Thymus (tissue), 11 donors: ENCODE results near the gene PARP3. TPM values are rescaled to one million over a fixed set of nuclear protein-coding genes. Genes with fewer than 3 reads are reported as not detected.
"Not testable (repeated sequence)": the region's sequence is repeated elsewhere in the genome, so short reads cannot be mapped to it uniquely, and the experiment has no call there.

Source experiments
- DNase-seq, 9 donors: peaks; one replicate each; pipeline ENCODE4 v3.0.0-alpha.2; 2013; ENCODE audit warnings: low spot score in 9 of 9, low read depth in 6 of 9, missing footprints in 1 of 9
- H3K27ac ChIP-seq, 2 donors: one replicate each; pipeline ENCODE4 v1.5.1; 2013; ENCODE audit warnings: control low read depth in 1 of 2, low read depth in 1 of 2, low read length in 1 of 2, mild to moderate bottlenecking in 1 of 2, moderate library complexity in 1 of 2
- H3K27me3 ChIP-seq, 2 donors: one replicate each; pipeline ENCODE4 v1.5.1; 2013; ENCODE audit warnings: low read length in 1 of 2; ENCODE audit not compliant: control insufficient read depth in 2 of 2, insufficient read depth in 1 of 2
- H3K36me3 ChIP-seq, 2 donors: one replicate each; pipeline ENCODE4 v1.5.1; 2013; ENCODE audit warnings: low read length in 1 of 2, mild to moderate bottlenecking in 1 of 2, moderate library complexity in 1 of 2; ENCODE audit not compliant: control insufficient read depth in 2 of 2, insufficient read depth in 2 of 2
- H3K4me1 ChIP-seq, 2 donors: one replicate each; pipeline ENCODE4 v1.5.1; 2013; ENCODE audit warnings: low read length in 2 of 2; ENCODE audit not compliant: control insufficient read depth in 2 of 2, insufficient read depth in 2 of 2
- H3K4me3 ChIP-seq, 2 donors: one replicate each; pipeline ENCODE4 v1.5.1; 2013; ENCODE audit warnings: low read length in 2 of 2, control low read depth in 1 of 2, mild to moderate bottlenecking in 1 of 2
- H3K9me3 ChIP-seq, 2 donors: one replicate each; pipeline ENCODE4 v1.5.1; 2013; ENCODE audit warnings: low read length in 1 of 2, mild to moderate bottlenecking in 1 of 2; ENCODE audit not compliant: control insufficient read depth in 2 of 2, insufficient read depth in 1 of 2
- WGBS: extraction: QIAGEN DNeasy Blood & Tissue Kit; methylation state at CpG from one replicate; pipeline ENCODE4 v1.1.7; 2013; 5-methylcytosine and 5-hydroxymethylcytosine counted together
- polyA plus RNA-seq: library from polyadenylated mRNA; stranded (reverse); fragments of 200-250 nt; gene quantifications from one replicate; pipeline ENCODE4 v1.2.3, GENCODE V29; 2013
- total RNA-seq: library from RNA; stranded (reverse); fragments of 120-200 nt; gene quantifications from one replicate; pipeline ENCODE4 v1.2.4, GENCODE V29; 2013
- donor health status: healthy.

Gene PARP3
- total and polyA plus RNA-seq, 2 donors: 8.0 to 11.2 TPM

DNA sequence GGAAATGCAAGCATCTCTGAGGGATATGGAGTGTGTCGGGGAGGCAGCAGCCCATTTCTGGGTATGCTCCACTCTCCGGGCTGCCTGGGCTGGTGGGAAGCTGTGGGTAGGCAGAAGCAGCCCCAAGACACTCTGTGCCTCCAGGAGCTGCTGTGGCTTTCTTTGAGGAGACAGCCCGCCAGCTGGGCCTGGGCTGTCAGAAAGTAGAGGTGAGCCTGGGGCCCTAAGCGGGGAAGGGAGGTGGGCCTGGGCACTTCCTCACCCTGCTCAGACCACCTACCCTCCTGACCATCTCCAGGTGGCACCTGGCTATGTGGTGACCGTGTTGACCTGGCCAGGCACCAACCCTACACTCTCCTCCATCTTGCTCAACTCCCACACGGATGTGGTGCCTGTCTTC lies 42.9 kb downstream of the PARP3 start:
- H3K36me3 ChIP-seq: peaks cover 0 to 5% of the 10 kb centered on the region in 2 donors
- H3K27me3 ChIP-seq: peaks cover 0 to 8% of the 10 kb centered on the region in 2 donors
- DNase-seq: no peak
- 78% methylated on average over 6 of the region's 6 CpGs for WGBS
- no peak overlapping the region for H3K4me3 ChIP-seq
- H3K27ac ChIP-seq: no peak overlapping the region
- H3K4me1 ChIP-seq: peaks cover 9 to 35% of the 10 kb centered on the region in 2 donors
- H3K9me3 ChIP-seq: no peaks in the 10 kb centered on the region

DNA sequence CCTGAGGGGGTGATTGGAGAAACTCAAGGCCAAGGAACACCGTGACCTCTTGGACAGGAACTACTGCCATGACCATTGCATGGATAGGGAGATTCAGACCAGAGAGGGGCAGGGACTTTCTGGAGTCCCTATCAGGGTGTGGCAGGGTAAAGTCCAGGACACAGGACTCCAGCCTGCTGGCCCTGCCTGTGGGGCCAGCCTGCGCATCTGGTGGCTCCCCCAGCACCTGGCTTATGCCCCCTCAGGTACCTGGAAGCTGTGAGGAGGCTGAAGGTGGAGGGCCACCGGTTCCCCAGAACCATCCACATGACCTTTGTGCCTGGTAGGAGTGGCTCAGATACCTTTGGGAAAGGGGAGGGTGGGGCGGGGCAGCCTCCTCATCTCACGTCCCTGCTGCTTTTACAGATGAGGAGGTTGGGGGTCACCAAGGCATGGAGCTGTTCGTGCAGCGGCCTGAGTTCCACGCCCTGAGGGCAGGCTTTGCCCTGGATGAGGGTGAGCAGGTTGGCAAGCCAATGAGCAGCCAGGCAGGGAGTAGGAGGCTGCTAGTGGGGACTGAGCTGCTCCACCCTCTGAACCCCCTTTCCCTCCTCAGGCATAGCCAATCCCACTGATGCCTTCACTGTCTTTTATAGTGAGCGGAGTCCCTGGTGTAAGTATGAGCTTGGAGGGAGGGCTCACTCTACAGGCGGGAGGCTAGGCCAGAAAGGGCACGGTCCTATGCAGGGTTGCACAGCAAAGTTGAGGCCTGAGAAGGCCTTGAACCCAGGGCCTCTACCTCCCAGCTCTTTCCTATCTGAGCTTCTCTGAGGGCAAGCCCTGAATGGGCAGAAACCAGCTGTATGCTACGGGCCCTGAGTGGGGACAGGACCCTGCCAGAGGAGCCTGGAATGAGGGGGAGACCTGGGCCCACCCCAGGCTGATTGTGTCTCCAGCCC lies 44.1 kb downstream of the PARP3 start:
- H3K4me1 ChIP-seq: peaks cover 9 to 35% of the 10 kb centered on the region in 2 donors
- no peak overlapping the region for H3K4me3 ChIP-seq
- H3K36me3 ChIP-seq: peaks cover 0 to 1% of the 10 kb centered on the region in 2 donors
- no peak for DNase-seq
- H3K27me3 ChIP-seq: peaks cover 0 to 8% of the 10 kb centered on the region in 2 donors
- H3K9me3 ChIP-seq: no peaks in the 10 kb centered on the region
- 91% methylated on average over 12 of the region's 12 CpGs for WGBS
- no peak overlapping the region for H3K27ac ChIP-seq

DNA sequence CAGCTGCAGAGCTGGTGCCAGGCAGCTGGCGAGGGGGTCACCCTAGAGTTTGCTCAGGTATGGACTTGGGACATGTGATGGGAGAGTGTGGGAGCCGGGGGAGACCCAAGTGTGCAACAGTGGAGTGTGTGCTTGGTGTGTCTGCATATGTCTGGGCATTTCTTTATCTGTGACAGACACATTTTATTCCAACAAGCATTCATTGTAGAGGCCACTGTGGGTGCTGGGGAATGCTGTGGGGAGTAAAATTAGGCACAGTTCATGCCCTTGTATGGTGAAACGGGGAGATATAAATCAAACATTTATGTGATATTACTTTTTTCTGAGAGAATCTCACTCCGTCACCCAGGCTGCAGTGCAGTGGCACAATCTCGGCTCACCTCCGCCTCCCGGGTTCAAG lies 45.4 kb downstream of the PARP3 start:
- Histone ChIP-seq H3K4me1 (peaks cover 6 to 31% of the 10 kb centered on the region in 2 donors), H3K27ac (no peak overlapping the region), H3K27me3 (peaks cover 0 to 6% of the 10 kb centered on the region in 2 donors), H3K36me3 (peaks cover 8 to 14% of the 10 kb centered on the region in 2 donors), H3K4me3 (no peak overlapping the region), H3K9me3 (no peaks in the 10 kb centered on the region)
- WGBS: 98% methylated on average over 7 of the region's 7 CpGs
- DNase-seq: no peak

DNA sequence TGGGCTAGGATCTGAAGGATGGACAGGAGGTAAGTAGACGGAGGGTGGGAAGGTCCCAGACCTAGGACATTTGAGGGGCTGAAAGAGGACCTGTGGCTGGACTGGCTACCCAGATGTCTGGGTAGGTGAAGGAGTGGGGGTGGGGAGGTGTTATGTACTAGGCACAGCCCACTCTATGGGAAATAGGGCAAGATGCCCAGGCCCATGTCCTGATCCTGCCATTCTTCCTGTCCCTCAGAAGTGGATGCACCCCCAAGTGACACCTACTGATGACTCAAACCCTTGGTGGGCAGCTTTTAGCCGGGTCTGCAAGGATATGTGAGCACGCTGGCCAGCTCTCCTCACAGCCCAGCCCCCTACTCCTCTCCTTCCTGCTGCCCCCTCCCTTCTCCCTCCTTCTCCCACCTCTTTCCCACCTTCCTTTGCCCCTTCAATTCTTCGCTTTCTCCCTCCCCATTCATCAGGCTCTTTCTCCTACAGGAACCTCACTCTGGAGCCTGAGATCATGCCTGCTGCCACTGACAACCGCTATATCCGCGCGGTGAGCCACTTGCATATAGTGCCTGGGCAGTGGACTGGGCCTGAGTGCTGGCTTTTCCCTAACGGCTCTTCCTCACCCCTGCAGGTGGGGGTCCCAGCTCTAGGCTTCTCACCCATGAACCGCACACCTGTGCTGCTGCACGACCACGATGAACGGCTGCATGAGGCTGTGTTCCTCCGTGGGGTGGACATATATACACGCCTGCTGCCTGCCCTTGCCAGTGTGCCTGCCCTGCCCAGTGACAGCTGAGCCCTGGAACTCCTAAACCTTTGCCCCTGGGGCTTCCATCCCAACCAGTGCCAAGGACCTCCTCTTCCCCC lies 46.4 kb downstream of the PARP3 start:
- H3K27ac ChIP-seq: peak overlapping the region in 1 of 2 donors; percentile 11
- no peaks in the 10 kb centered on the region for H3K27me3 ChIP-seq
- H3K9me3 ChIP-seq: no peaks in the 10 kb centered on the region
- H3K4me1 ChIP-seq: peaks cover 0 to 26% of the 10 kb centered on the region in 2 donors
- DNase-seq: no peak
- peaks cover 14 to 22% of the 10 kb centered on the region in 2 donors for H3K36me3 ChIP-seq
- no peak overlapping the region for H3K4me3 ChIP-seq
- WGBS: 77% methylated on average over 15 of the region's 15 CpGs

- not testable (repeated sequence) for H3K27ac ChIP-seq, H3K4me3 ChIP-seq, H3K9me3 ChIP-seq, DNase-seq, H3K27me3 ChIP-seq
- Histone ChIP-seq H3K4me1 (peaks cover 9 to 29% of the 10 kb centered on the region in 2 donors), H3K36me3 (peaks cover 27 to 36% of the 10 kb centered on the region in 2 donors)
- 96% methylated on average over 38 of the region's 38 CpGs for WGBS
Observed at GRCh38 chr3:51990501-51990971, 48.4 kb downstream of the PARP3 start.

DNA sequence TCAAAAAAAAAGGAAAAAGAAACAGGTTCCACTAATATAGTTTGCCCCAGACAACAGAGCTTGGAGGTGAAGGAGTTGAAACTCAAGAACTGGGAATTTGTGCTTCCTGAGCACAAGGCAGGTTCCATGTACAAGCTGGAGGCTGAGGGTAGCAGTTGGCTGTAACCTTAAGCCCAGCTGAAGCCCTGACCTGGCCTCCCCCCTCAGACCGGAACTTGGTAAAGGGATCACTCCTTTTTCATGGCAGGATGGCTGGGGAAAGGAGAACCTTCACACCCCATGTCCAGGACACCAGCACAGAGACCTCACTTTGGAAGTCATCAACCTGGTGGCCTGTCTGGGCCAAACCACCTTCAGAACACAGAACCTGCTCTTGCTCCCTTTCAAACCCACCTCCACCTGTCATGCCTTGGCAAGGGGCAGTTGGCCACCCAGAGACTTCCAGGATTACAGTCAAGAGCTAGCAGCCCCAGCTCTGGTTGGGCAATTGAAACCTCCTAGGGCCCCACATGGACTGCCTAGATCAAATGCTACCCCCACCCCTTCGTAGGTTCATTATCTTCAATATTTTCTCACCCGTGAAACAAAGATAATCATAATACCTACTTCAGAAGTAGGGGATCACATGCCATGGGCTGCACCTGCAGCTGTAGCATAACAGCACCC lies 50.0 kb downstream of the PARP3 start:
- 98% methylated on average over 3 of the region's 3 CpGs for WGBS
- Histone ChIP-seq H3K36me3 (peaks cover 27 to 36% of the 10 kb centered on the region in 2 donors), H3K9me3 (no peaks in the 10 kb centered on the region), H3K4me1 (peaks cover 9 to 33% of the 10 kb centered on the region in 2 donors), H3K27ac (no peak overlapping the region), H3K4me3 (no peak overlapping the region), H3K27me3 (no peaks in the 10 kb centered on the region)
- DNase-seq: no peak

- H3K4me1 ChIP-seq: peaks cover 9 to 32% of the 10 kb centered on the region in 2 donors
- H3K27ac ChIP-seq, H3K9me3 ChIP-seq, H3K4me3 ChIP-seq, DNase-seq, H3K27me3 ChIP-seq: not testable (repeated sequence)
- H3K36me3 ChIP-seq: peaks cover 27 to 36% of the 10 kb centered on the region in 2 donors
- WGBS: 92% methylated on average over 10 of the region's 13 CpGs
Observed at GRCh38 chr3:51993657-51994056, 51.5 kb downstream of the PARP3 start.

DNA sequence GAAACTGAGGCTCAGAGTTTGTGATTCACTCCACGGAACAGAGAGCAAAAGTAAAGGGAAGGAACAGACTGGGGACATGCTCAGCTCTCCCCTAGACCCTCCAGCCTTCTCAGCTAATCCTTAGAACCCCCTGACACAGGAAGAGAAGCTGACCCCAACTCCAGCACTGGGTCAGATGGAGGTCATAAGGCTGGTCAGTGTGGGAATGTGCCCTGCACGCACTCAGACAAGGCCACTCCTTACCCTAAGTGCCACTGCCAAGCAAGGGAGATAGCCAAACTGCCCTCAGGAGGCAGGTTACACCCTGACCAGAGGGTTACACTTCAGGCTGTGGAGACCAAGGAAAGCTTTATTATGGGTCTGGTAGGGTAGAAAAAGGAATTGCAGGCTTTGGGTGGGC lies 52.4 kb downstream of the PARP3 start:
- peaks cover 27 to 36% of the 10 kb centered on the region in 2 donors for H3K36me3 ChIP-seq
- H3K27me3 ChIP-seq: no peaks in the 10 kb centered on the region
- H3K9me3 ChIP-seq: no peaks in the 10 kb centered on the region
- H3K4me3 ChIP-seq: peak overlapping the region in 1 of 2 donors; percentile 98
- peak overlapping the region in 1 of 2 donors; percentile 45 for H3K27ac ChIP-seq
- 98% methylated on average over 2 of the region's 2 CpGs for WGBS
- DNase-seq: no peak
- peaks cover 9 to 25% of the 10 kb centered on the region in 2 donors for H3K4me1 ChIP-seq
